Smooth muscle cell (in vitro differentiated cells): ENCODE measurements around the gene EXOC3L2. TPM values are rescaled to one million over a fixed set of nuclear protein-coding genes. Genes with fewer than 3 reads are reported as not detected.

Experiments used
- DNase-seq: peaks from one replicate; lab custom pipeline; 2025; ENCODE audit not compliant: unreplicated experiment; lab: John Stamatoyannopoulos, UW
- H2AFZ ChIP-seq: fragments of 200-600 bp; sonication (generic); 2 replicates; pipeline ENCODE4 v1.6.0; 2016; ENCODE audit warnings: antibody characterized with exemption, low read depth, mild to moderate bottlenecking
- H3F3A ChIP-seq: fragments of 200-600 bp; sonication (generic); 2 replicates; pipeline ENCODE4 v1.6.0; 2017; ENCODE audit warnings: antibody characterized with exemption, low read depth
- H3K27ac ChIP-seq: fragments of 200-600 bp; sonication (generic); 2 replicates; pipeline ENCODE4 v1.5.1; 2016; ENCODE audit warnings: low read depth, mild to moderate bottlenecking
- H3K27me3 ChIP-seq: fragments of 200-600 bp; sonication (generic); 2 replicates; pipeline ENCODE4 v1.6.1; 2016; ENCODE audit warnings: low read depth, mild to moderate bottlenecking
- H3K36me3 ChIP-seq: fragments of 200-600 bp; sonication (generic); 2 replicates; pipeline ENCODE4 v1.5.1; 2016; ENCODE audit warnings: low read depth
- H3K4me1 ChIP-seq: fragments of 200-600 bp; sonication (generic); 2 replicates; pipeline ENCODE4 v1.5.1; 2016; ENCODE audit warnings: low read depth
- H3K4me2 ChIP-seq: fragments of 200-600 bp; sonication (generic); 2 replicates; pipeline ENCODE4 v1.6.0; 2016; ENCODE audit warnings: mild to moderate bottlenecking
- H3K4me3 ChIP-seq: fragments of 200-600 bp; sonication (generic); 2 replicates; pipeline ENCODE4 v1.5.1; 2016; ENCODE audit warnings: mild to moderate bottlenecking
- H3K79me2 ChIP-seq: fragments of 200-600 bp; sonication (generic); 2 replicates; pipeline ENCODE4 v1.6.0; 2016; ENCODE audit warnings: low read depth, mild to moderate bottlenecking
- H3K9ac ChIP-seq: fragments of 200-600 bp; sonication (generic); 2 replicates; pipeline ENCODE4 v1.6.0; 2016; ENCODE audit warnings: low read depth
- H3K9me3 ChIP-seq: fragments of 200-600 bp; sonication (generic); replicated peaks from 2 replicates; pipeline ENCODE4 v1.5.1; 2016; ENCODE audit warnings: low read depth
- H4K20me1 ChIP-seq: fragments of 200-600 bp; sonication (generic); 2 replicates; pipeline ENCODE4 v1.6.0; 2016; ENCODE audit warnings: low read depth
- WGBS: methylation state at CpG from one replicate; pipeline ENCODE4 v1.1.7; 2016; ENCODE audit warnings: low lambda C conversion rate; 5-methylcytosine and 5-hydroxymethylcytosine counted together
- polyA plus RNA-seq: library from polyadenylated mRNA; unstranded; fragments of >200 nt; fragmentation: Nextera tagmentation; extraction: Ambion mirVana; gene quantifications from 2 replicates; pipeline ENCODE4 v1.2.1, GENCODE V29; 2016
- total RNA-seq: library from RNA; depleted of rRNA; stranded (reverse); fragments of >200 nt; gene quantifications from 2 replicates; pipeline ENCODE4 v1.2.3, GENCODE V29; 2014
- TF ChIP-seq, protein P1 (sequence below): fragments of 200-600 bp; sonication (generic); IDR thresholded peaks from 2 replicates; pipeline ENCODE4 v1.5.1; 2017; ENCODE audit warnings: borderline replicate concordance, mild to moderate bottlenecking, antibody characterized with exemption; ENCODE audit not compliant: insufficient read depth, poor library complexity, severe bottlenecking

Gene EXOC3L2
- total and polyA plus RNA-seq, 2 experiments from 2014 or later, result 0.76 to 7.5 TPM

DNA sequence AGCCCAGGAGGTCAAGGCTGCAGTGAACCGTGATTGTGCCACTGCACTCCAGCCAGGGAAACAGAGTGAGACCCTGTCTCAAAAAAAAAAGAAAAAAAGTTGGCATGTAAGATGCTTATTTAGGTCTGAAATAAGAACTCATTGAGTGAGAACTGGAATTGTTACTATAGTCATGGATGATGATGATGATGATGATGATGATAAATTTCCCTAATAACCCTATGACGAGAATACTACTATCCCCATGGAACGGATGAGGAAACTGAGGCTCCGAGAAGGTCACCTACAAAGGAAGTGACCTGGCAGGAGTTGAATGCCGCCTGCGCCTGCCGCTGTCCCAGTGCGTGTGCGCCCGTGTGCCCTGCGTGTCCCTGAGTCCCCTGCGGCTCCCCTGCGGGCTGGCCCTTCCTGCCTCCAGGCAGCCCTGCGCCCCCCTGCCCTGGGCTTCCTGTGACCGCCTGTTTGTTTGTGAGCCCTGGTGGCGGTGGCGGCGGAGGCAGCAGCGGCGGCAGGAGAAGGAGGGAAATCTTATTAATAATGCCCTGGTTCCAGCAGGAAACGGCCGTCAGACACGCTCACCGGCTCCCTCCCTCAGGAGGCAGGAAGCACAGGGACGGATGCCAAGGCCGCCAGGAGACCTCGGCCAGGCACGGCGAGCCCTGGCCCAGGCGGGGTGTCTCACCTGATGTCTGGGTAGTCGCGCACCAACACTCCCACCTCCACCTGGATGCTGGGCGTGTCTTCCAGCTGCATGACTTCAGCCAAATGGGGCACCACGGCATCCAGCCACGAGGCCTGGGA, 29.6 kb downstream of the EXOC3L2 start:
- H4K20me1 ChIP-seq, result no peaks in the 10 kb centered on the region
- no peaks in the 10 kb centered on the region for H3K36me3 ChIP-seq
- no peak overlapping the region for H3K27ac ChIP-seq
- H3K4me3 ChIP-seq, result no peak overlapping the region
- no peaks in the 10 kb centered on the region for H3K9me3 ChIP-seq
- H3K79me2 ChIP-seq, result no peaks in the 10 kb centered on the region
- H3K9ac ChIP-seq, result no peak overlapping the region
- no peak overlapping the region for H3K4me2 ChIP-seq
- no peaks in the 10 kb centered on the region for H3K4me1 ChIP-seq
- H2AFZ ChIP-seq, result no peak overlapping the region
- TF ChIP-seq, protein P1, sequence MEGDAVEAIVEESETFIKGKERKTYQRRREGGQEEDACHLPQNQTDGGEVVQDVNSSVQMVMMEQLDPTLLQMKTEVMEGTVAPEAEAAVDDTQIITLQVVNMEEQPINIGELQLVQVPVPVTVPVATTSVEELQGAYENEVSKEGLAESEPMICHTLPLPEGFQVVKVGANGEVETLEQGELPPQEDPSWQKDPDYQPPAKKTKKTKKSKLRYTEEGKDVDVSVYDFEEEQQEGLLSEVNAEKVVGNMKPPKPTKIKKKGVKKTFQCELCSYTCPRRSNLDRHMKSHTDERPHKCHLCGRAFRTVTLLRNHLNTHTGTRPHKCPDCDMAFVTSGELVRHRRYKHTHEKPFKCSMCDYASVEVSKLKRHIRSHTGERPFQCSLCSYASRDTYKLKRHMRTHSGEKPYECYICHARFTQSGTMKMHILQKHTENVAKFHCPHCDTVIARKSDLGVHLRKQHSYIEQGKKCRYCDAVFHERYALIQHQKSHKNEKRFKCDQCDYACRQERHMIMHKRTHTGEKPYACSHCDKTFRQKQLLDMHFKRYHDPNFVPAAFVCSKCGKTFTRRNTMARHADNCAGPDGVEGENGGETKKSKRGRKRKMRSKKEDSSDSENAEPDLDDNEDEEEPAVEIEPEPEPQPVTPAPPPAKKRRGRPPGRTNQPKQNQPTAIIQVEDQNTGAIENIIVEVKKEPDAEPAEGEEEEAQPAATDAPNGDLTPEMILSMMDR, result no peak
- no peak for DNase-seq
- peaks cover 28% of the 10 kb centered on the region for H3K27me3 ChIP-seq
- WGBS, result 55% methylated on average over 30 of the region's 35 CpGs
- no peaks in the 10 kb centered on the region for H3F3A ChIP-seq

DNA sequence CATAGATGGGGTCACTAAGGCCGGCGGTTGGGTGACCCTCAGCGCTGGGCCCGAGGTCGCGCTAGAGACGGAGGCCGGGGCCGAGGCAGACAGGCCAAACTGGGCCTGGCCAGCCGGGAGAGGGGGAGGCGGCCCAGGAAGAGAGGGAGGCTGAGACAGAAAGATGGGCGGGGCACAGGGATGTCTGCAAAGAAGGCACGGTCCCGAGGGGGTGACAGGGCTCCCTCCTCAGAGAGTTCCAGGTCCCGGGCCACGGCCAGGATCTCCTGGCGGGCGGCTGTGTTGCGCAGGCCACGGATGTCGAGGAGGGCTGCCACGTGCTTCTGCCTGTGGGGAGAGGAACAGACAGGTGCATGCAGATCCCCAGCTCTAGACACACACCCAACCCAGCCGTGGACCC, 32.2 kb downstream of the EXOC3L2 start:
- H3K4me3 ChIP-seq, result no peak overlapping the region
- H4K20me1 ChIP-seq, result no peaks in the 10 kb centered on the region
- no peak overlapping the region for H3K27ac ChIP-seq
- H3K79me2 ChIP-seq, result no peaks in the 10 kb centered on the region
- H3K9me3 ChIP-seq, result no peaks in the 10 kb centered on the region
- TF ChIP-seq, protein P1, result no peak
- WGBS, result 90% methylated on average over 17 of the region's 23 CpGs
- DNase-seq, result no peak
- H3K4me2 ChIP-seq, result no peak overlapping the region
- no peaks in the 10 kb centered on the region for H3K36me3 ChIP-seq
- no peak overlapping the region for H2AFZ ChIP-seq
- H3F3A ChIP-seq, result no peaks in the 10 kb centered on the region
- H3K9ac ChIP-seq, result no peak overlapping the region
- H3K27me3 ChIP-seq, result peaks cover 21% of the 10 kb centered on the region
- H3K4me1 ChIP-seq, result no peaks in the 10 kb centered on the region

DNA sequence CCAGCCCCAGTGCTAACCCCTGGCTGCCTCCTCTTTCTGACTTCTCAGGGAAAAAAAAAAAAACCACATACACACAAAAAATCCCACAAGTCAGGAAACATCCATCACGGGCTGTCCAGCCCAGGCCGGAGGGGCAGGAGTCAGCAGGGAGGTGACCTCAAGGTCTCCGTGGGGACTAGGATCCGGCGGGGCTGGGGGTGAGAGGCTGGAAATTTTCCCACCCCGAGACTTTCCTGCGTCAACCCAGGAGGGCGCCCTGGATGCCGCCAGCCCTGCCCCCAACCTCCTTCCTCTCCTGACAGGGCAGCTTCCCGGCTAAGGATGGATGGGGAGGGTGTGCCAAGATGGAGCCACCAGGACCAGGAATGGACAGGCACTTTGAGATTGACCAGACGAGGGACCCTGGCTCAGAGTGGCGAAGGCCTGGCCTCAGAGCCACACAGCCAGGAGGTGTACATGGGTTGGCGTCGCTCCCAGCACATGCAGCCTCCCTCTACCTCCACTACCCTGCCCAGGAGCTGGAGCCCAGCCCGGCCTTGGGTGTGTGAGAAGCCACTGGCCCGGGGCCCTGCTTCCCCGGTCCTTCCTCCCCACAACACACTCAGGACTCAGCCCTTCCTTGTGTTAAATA, 33.3 kb downstream of the EXOC3L2 start:
- H3K79me2 ChIP-seq, result no peaks in the 10 kb centered on the region
- H3K36me3 ChIP-seq, result no peaks in the 10 kb centered on the region
- peaks cover 10% of the 10 kb centered on the region for H3K27me3 ChIP-seq
- 80% methylated on average over 17 of the region's 17 CpGs for WGBS
- no peaks in the 10 kb centered on the region for H4K20me1 ChIP-seq
- H3K4me2 ChIP-seq, result no peak overlapping the region
- no peak for DNase-seq
- no peak overlapping the region for H3K9ac ChIP-seq
- TF ChIP-seq, protein P1, result no peak
- no peak overlapping the region for H2AFZ ChIP-seq
- H3K4me1 ChIP-seq, result no peaks in the 10 kb centered on the region
- H3K4me3 ChIP-seq, result no peak overlapping the region
- H3F3A ChIP-seq, result no peaks in the 10 kb centered on the region
- no peaks in the 10 kb centered on the region for H3K9me3 ChIP-seq
- H3K27ac ChIP-seq, result no peak overlapping the region

DNA sequence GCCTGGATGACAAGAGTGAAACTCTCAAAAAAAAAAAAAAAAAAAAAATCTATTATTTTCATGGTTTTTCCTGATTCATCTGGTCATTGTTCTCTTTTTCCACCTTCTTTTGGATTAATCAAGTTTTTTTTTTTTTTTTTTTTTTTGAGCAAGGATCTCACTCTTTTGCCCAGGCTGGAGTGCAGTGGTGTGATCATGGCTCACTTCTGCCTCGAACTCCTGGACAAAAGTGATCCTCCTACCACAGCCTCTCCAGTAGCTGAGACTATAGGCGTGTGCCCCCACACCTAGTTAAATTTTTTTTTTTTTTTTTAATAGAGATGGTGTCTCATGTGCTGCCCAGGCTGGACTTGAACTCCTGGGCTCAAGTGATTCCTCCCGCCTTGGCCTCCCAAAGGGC, 38.9 kb downstream of the EXOC3L2 start:
- WGBS, result 83% methylated on average over 3 of the region's 3 CpGs
- H3K27ac ChIP-seq, result no peak overlapping the region

More for the DNA sequence above, 38.9 kb downstream of the EXOC3L2 start:
- Histone ChIP-seq H4K20me1 (no peaks in the 10 kb centered on the region), H3K36me3 (no peaks in the 10 kb centered on the region), H3K4me1 (no peaks in the 10 kb centered on the region), H3K27me3 (no peaks in the 10 kb centered on the region), H3K79me2 (no peaks in the 10 kb centered on the region), H2AFZ (no peak overlapping the region), H3F3A (no peaks in the 10 kb centered on the region), H3K4me2 (no peak overlapping the region), H3K4me3 (no peak overlapping the region), H3K9ac (no peak overlapping the region), H3K9me3 (no peaks in the 10 kb centered on the region)
- TF ChIP-seq, protein P1, result no peak
- DNase-seq, result no peak
